Liver (tissue), 9 donors: ENCODE data around the gene CDK17. TPM values are rescaled to one million over a fixed set of nuclear protein-coding genes. Genes with fewer than 3 reads are reported as not detected.

Experiments used
- DNase-seq: peaks from one replicate; pipeline ENCODE4 v3.0.0-alpha.2; 2017; ENCODE audit warnings: low spot score
- H3K27ac ChIP-seq, 2 donors: one replicate each; pipeline ENCODE4 v1.7.0; 2013; ENCODE audit warnings: inconsistent platforms in 2 of 2, low read length in 2 of 2, control low read depth in 1 of 2, low read depth in 1 of 2, mild to moderate bottlenecking in 1 of 2
- H3K27me3 ChIP-seq, 4 donors: one replicate each; pipeline versions ENCODE4 v1.6.1 to v1.7.0; 2013; ENCODE audit warnings: low read length in 3 of 4, inconsistent platforms in 1 of 4, mild to moderate bottlenecking in 1 of 4, moderate library complexity in 1 of 4; ENCODE audit not compliant: control insufficient read depth in 4 of 4, insufficient read depth in 4 of 4
- H3K36me3 ChIP-seq, 4 donors: one replicate each; pipeline versions ENCODE4 v1.6.1 to v1.7.0; 2013; ENCODE audit warnings: low read length in 3 of 4, mild to moderate bottlenecking in 3 of 4, low read depth in 1 of 4, moderate library complexity in 1 of 4; ENCODE audit not compliant: control insufficient read depth in 4 of 4, insufficient read depth in 3 of 4
- H3K4me1 ChIP-seq, 4 donors: one replicate each; pipeline versions ENCODE4 v1.6.1 to v1.7.0; 2013; ENCODE audit warnings: low read length in 3 of 4, mild to moderate bottlenecking in 3 of 4, moderate library complexity in 1 of 4; ENCODE audit not compliant: control insufficient read depth in 4 of 4, insufficient read depth in 4 of 4
- H3K4me3 ChIP-seq, 3 donors: one replicate each; pipeline versions ENCODE4 v1.6.1 to v1.7.0; 2013; ENCODE audit warnings: low read length in 3 of 3, control low read depth in 1 of 3, low read depth in 1 of 3, mild to moderate bottlenecking in 1 of 3
- H3K9ac ChIP-seq, 2 donors: one replicate each; pipeline ENCODE4 v1.7.0; 2013; ENCODE audit warnings: low read length in 2 of 2, mild to moderate bottlenecking in 2 of 2, moderate library complexity in 2 of 2, control low read depth in 1 of 2, low read depth in 1 of 2
- H3K9me3 ChIP-seq, 4 donors: one replicate each; pipeline versions ENCODE4 v1.6.1 to v1.7.0; 2013; ENCODE audit warnings: low read length in 3 of 4; ENCODE audit not compliant: control insufficient read depth in 4 of 4
- ATF3 ChIP-seq: IDR thresholded peaks from 2 replicates; pipeline ENCODE4 v1.6.1; 2016; ENCODE audit warnings: antibody characterized with exemption
- EGR1 ChIP-seq, 2 donors: IDR thresholded peaks; 2 replicates each; pipeline ENCODE4 v1.6.1; 2016 to 2018; ENCODE audit warnings: antibody characterized with exemption in 2 of 2, low read depth in 2 of 2
- FOXA1 ChIP-seq: IDR thresholded peaks from 2 replicates; pipeline ENCODE4 v1.6.1; 2016; ENCODE audit warnings: antibody characterized with exemption
- FOXA2 ChIP-seq: IDR thresholded peaks from 2 replicates; pipeline ENCODE4 v1.6.1; 2016; ENCODE audit warnings: antibody characterized with exemption
- GABPA ChIP-seq, 2 donors: IDR thresholded peaks in 1 of 2; conservative IDR thresholded peaks in 1 of 2; 2 replicates each; pipeline ENCODE4 v1.6.1; 2016; ENCODE audit warnings: antibody characterized with exemption in 2 of 2, mild to moderate bottlenecking in 1 of 2, moderate library complexity in 1 of 2
- HNF4A ChIP-seq, 2 donors: conservative IDR thresholded peaks; 2 replicates each; pipeline ENCODE4 v1.6.1; 2016; ENCODE audit warnings: antibody characterized with exemption in 2 of 2, mild to moderate bottlenecking in 2 of 2
- JUND ChIP-seq, 2 donors: IDR thresholded peaks; 2 replicates each; pipeline ENCODE4 v1.6.1; 2016; ENCODE audit warnings: antibody characterized with exemption in 2 of 2
- NR2F2 ChIP-seq: IDR thresholded peaks from 2 replicates; pipeline ENCODE4 v1.6.1; 2016; ENCODE audit warnings: antibody characterized with exemption
- RAD21 ChIP-seq, 2 donors: IDR thresholded peaks; 2 replicates each; pipeline ENCODE4 v1.6.1; 2016; ENCODE audit warnings: antibody characterized with exemption in 2 of 2, mild to moderate bottlenecking in 2 of 2
- RXRA ChIP-seq, 2 donors: IDR thresholded peaks; 2 replicates each; pipeline ENCODE4 v1.6.1; 2017 to 2018; ENCODE audit warnings: antibody characterized with exemption in 2 of 2, mild to moderate bottlenecking in 1 of 2
- SP1 ChIP-seq: IDR thresholded peaks from 2 replicates; pipeline ENCODE4 v1.6.1; 2018; ENCODE audit warnings: antibody characterized with exemption, mild to moderate bottlenecking
- TAF1 ChIP-seq: conservative IDR thresholded peaks from 2 replicates; pipeline ENCODE4 v1.6.1; 2016; ENCODE audit warnings: antibody characterized with exemption, mild to moderate bottlenecking
- YY1 ChIP-seq: IDR thresholded peaks from 2 replicates; pipeline ENCODE4 v1.6.1; 2016; ENCODE audit warnings: antibody characterized with exemption, mild to moderate bottlenecking
- WGBS: extraction: QIAGEN DNeasy Blood & Tissue Kit; methylation state at CpG from one replicate; pipeline ENCODE4 v1.1.7; 2013; 5-methylcytosine and 5-hydroxymethylcytosine counted together
- polyA plus RNA-seq, 2 donors: library from polyadenylated mRNA; stranded (reverse) in 1 of 2; unstranded in 1 of 2; fragments of 200-250 nt in 1 of 2; fragments of >200 nt in 1 of 2; fragmentation: Nextera tagmentation in 1 of 2; extraction: Ambion mirVana in 1 of 2; gene quantifications; one replicate each; pipeline versions ENCODE4 v1.2.1 to v1.2.3, GENCODE V29; 2013 to 2015
- total RNA-seq, 2 donors: library from RNA; depleted of rRNA; stranded (reverse); fragments of >200 nt; gene quantifications; one replicate each; pipeline ENCODE4 v1.2.3, GENCODE V29; 2014
- TF ChIP-seq, protein P1 (sequence below): IDR thresholded peaks from 2 replicates; pipeline ENCODE4 v1.6.1; 2016; ENCODE audit warnings: antibody characterized with exemption
- TF ChIP-seq, protein P2 (sequence below): fragments of 150-350 bp; IDR thresholded peaks from 2 replicates; pipeline ENCODE4 v1.5.1; 2017; ENCODE audit warnings: improper control_type of control experiment, low read depth, low read length; ENCODE audit not compliant: missing input control
- TF ChIP-seq, protein P3 (sequence below): IDR thresholded peaks from 2 replicates; pipeline ENCODE4 v1.6.1; 2016; ENCODE audit warnings: antibody characterized with exemption
- TF ChIP-seq, protein P4 (sequence below): IDR thresholded peaks from 2 replicates; pipeline ENCODE4 v1.6.1; 2016; ENCODE audit warnings: antibody characterized with exemption, mild to moderate bottlenecking
- donor health status: healthy.
- donor health status: healthy.
- donor health status: healthy.
- donor health status: healthy.
- donor health status: healthy.

The CDK17 gene
- total and polyA plus RNA-seq, 4 donors = 4.8 to 25.2 (median 14.9) TPM

GRCh38 chr12:96447256-96447655 is 47.0 kb upstream of the CDK17 start:
- H3K9ac ChIP-seq = no peak overlapping the region
- H3K27me3 ChIP-seq = no peaks in the 10 kb centered on the region
- no peak for DNase-seq
- no peaks in the 10 kb centered on the region for H3K36me3 ChIP-seq
- no peak for TF ChIP-seq ATF3
- TF ChIP-seq, protein P1, sequence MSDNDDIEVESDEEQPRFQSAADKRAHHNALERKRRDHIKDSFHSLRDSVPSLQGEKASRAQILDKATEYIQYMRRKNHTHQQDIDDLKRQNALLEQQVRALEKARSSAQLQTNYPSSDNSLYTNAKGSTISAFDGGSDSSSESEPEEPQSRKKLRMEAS = no peak
- no peak for TF ChIP-seq SP1
- TF ChIP-seq EGR1 (IDR thresholded peaks at IDR 0.05; ENCODE audit: low read depth in 2 of 2) = no peak
- H3K27ac ChIP-seq = no peak overlapping the region
- H3K9me3 ChIP-seq = no peaks in the 10 kb centered on the region
- no peaks in the 10 kb centered on the region for H3K4me1 ChIP-seq
- 93% methylated on average over 3 of the region's 3 CpGs for WGBS
- H3K4me3 ChIP-seq = no peak overlapping the region

- Histone ChIP-seq H3K4me1 (no peaks in the 10 kb centered on the region), H3K4me3 (no peak overlapping the region), H3K27ac (peak overlapping the region; percentile 27 to 37), H3K27me3 (no peaks in the 10 kb centered on the region), H3K9ac (peak overlapping the region in 1 of 2 donors; percentile 53), H3K36me3 (no peaks in the 10 kb centered on the region), H3K9me3 (no peaks in the 10 kb centered on the region)
- TF ChIP-seq, protein P1 = peak; percentile 31
- TF ChIP-seq RXRA (IDR thresholded peaks at IDR 0.05) (no peak), FOXA1 (peak; percentile 6), GABPA (IDR thresholded peaks at IDR 0.05 in 1 of 2, conservative IDR thresholded peaks at IDR 0.05 in 1 of 2) (no peak), FOXA2 (no peak), TAF1 (no peak), RAD21 (IDR thresholded peaks at IDR 0.05) (peak in 1 of 2 donors; percentile 16), SP1 (peak; percentile 26), JUND (IDR thresholded peaks at IDR 0.05) (peak in 1 of 2 donors; percentile 14), NR2F2 (peak; percentile 88), HNF4A (conservative IDR thresholded peaks at IDR 0.05) (no peak), YY1 (no peak), ATF3 (no peak), EGR1 (IDR thresholded peaks at IDR 0.05; ENCODE audit: low read depth in 2 of 2) (no peak)
- TF ChIP-seq, protein P2, sequence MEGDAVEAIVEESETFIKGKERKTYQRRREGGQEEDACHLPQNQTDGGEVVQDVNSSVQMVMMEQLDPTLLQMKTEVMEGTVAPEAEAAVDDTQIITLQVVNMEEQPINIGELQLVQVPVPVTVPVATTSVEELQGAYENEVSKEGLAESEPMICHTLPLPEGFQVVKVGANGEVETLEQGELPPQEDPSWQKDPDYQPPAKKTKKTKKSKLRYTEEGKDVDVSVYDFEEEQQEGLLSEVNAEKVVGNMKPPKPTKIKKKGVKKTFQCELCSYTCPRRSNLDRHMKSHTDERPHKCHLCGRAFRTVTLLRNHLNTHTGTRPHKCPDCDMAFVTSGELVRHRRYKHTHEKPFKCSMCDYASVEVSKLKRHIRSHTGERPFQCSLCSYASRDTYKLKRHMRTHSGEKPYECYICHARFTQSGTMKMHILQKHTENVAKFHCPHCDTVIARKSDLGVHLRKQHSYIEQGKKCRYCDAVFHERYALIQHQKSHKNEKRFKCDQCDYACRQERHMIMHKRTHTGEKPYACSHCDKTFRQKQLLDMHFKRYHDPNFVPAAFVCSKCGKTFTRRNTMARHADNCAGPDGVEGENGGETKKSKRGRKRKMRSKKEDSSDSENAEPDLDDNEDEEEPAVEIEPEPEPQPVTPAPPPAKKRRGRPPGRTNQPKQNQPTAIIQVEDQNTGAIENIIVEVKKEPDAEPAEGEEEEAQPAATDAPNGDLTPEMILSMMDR = no peak
- TF ChIP-seq, protein P3, sequence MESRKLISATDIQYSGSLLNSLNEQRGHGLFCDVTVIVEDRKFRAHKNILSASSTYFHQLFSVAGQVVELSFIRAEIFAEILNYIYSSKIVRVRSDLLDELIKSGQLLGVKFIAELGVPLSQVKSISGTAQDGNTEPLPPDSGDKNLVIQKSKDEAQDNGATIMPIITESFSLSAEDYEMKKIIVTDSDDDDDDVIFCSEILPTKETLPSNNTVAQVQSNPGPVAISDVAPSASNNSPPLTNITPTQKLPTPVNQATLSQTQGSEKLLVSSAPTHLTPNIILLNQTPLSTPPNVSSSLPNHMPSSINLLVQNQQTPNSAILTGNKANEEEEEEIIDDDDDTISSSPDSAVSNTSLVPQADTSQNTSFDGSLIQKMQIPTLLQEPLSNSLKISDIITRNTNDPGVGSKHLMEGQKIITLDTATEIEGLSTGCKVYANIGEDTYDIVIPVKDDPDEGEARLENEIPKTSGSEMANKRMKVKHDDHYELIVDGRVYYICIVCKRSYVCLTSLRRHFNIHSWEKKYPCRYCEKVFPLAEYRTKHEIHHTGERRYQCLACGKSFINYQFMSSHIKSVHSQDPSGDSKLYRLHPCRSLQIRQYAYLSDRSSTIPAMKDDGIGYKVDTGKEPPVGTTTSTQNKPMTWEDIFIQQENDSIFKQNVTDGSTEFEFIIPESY = peak; percentile 9
- TF ChIP-seq, protein P4, sequence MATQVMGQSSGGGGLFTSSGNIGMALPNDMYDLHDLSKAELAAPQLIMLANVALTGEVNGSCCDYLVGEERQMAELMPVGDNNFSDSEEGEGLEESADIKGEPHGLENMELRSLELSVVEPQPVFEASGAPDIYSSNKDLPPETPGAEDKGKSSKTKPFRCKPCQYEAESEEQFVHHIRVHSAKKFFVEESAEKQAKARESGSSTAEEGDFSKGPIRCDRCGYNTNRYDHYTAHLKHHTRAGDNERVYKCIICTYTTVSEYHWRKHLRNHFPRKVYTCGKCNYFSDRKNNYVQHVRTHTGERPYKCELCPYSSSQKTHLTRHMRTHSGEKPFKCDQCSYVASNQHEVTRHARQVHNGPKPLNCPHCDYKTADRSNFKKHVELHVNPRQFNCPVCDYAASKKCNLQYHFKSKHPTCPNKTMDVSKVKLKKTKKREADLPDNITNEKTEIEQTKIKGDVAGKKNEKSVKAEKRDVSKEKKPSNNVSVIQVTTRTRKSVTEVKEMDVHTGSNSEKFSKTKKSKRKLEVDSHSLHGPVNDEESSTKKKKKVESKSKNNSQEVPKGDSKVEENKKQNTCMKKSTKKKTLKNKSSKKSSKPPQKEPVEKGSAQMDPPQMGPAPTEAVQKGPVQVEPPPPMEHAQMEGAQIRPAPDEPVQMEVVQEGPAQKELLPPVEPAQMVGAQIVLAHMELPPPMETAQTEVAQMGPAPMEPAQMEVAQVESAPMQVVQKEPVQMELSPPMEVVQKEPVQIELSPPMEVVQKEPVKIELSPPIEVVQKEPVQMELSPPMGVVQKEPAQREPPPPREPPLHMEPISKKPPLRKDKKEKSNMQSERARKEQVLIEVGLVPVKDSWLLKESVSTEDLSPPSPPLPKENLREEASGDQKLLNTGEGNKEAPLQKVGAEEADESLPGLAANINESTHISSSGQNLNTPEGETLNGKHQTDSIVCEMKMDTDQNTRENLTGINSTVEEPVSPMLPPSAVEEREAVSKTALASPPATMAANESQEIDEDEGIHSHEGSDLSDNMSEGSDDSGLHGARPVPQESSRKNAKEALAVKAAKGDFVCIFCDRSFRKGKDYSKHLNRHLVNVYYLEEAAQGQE = no peak
- no peak for DNase-seq
- WGBS = 69% methylated on average over 6 of the region's 6 CpGs
Observed at GRCh38 chr12:96445691-96446583, 45.7 kb upstream of the CDK17 start.
